ENCODE data around the gene NOS3.

The NOS3 gene

DNA sequence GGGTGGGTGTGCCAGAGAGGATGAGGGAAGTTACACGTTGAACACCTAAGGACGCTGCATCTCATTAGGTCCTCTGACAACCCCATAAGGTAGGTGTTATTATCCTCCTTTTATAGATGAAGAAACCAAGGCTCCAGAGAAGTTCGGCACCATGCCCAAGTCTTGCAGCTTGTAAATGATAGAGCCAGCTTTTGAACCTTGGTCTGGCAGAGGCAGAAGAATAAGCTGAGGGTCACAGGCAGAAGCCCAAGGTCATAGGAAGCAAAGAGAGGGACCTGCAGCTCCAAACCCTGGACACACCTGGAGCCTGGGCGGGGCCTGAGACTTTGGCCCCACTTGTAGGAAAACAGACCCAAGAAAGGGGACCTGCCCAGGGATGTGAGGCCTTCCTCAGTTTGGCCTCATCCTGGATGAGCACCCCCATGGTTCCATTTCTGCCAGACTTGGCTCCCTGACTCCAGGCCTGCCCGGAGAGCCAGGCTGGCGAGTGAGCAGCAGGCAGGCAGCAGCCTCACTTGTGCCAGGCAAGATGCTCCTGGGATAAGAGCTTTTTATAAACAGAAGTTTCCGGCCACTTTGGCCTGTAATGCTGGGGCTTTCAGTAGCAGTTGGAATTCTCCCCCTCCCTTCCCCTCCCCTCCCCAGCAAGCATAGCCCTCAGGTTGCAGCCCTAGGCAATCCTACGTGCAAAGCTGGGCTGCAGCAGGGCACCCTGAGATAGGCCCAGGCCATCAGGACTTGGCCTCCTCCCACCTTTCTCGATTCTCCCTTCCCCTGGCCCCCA lies 15.1 kb upstream of the NOS3 start:
- peak overlapping the region; percentile 58 for H3K4me3 ChIP-seq (ENCODE audit: low read depth, low read length)

DNA sequence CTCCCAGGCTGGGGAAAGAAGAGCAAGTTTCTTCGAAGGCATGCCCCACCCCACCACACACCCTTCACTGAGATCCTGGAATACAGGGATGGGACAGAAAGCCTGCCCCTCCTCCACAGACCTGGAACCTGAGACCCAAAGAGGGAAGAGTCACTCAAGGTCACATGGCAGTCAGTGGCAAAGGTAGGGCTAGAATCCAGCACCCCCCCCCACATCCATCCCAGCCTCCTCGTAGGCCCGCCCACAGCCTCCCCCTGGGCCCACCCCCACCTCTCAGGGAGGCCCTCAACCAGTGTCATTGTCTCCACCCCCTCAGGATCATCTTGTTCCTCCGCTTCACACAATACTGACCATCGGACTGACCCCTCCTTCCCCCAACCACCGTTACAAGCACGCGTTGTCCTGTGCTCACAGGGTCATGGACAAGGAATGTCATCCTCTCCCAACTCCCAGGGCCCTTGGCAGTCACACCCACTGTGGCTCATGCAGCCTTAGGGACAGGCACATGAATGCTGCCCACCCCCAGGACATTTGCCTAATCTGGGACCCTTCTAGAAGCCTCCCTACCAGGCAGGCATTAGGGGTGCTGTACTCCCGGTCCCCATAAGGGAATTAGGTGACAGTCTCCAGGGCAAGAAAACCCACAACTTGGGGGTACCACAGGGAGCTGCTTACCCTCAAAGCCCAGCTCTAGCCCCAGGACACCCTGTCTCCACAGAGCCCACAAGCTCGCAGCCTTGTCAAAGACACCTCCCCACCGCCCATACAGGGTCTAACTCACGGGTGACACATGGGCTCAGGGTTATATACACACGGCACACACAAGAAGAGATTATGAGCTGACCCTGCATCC lies 14.1 kb upstream of the NOS3 start:
- H3K4me3 ChIP-seq (ENCODE audit: low read depth, low read length), result no peak overlapping the region; the same call in 1 of the 2 replicates
- TF ChIP-seq, protein P1, sequence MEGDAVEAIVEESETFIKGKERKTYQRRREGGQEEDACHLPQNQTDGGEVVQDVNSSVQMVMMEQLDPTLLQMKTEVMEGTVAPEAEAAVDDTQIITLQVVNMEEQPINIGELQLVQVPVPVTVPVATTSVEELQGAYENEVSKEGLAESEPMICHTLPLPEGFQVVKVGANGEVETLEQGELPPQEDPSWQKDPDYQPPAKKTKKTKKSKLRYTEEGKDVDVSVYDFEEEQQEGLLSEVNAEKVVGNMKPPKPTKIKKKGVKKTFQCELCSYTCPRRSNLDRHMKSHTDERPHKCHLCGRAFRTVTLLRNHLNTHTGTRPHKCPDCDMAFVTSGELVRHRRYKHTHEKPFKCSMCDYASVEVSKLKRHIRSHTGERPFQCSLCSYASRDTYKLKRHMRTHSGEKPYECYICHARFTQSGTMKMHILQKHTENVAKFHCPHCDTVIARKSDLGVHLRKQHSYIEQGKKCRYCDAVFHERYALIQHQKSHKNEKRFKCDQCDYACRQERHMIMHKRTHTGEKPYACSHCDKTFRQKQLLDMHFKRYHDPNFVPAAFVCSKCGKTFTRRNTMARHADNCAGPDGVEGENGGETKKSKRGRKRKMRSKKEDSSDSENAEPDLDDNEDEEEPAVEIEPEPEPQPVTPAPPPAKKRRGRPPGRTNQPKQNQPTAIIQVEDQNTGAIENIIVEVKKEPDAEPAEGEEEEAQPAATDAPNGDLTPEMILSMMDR (IDR thresholded peaks at IDR 0.05; ENCODE audit: control insufficient read depth, extremely low read depth, insufficient read depth), result no peak
- DNase-seq (ENCODE audit: low read depth), result no peak

More for the DNA sequence above, 15.1 kb upstream of the NOS3 start:
- TF ChIP-seq, protein P1 (IDR thresholded peaks at IDR 0.05; ENCODE audit: control insufficient read depth, extremely low read depth, insufficient read depth), result no peak
- no peak for DNase-seq (ENCODE audit: low read depth)

DNA sequence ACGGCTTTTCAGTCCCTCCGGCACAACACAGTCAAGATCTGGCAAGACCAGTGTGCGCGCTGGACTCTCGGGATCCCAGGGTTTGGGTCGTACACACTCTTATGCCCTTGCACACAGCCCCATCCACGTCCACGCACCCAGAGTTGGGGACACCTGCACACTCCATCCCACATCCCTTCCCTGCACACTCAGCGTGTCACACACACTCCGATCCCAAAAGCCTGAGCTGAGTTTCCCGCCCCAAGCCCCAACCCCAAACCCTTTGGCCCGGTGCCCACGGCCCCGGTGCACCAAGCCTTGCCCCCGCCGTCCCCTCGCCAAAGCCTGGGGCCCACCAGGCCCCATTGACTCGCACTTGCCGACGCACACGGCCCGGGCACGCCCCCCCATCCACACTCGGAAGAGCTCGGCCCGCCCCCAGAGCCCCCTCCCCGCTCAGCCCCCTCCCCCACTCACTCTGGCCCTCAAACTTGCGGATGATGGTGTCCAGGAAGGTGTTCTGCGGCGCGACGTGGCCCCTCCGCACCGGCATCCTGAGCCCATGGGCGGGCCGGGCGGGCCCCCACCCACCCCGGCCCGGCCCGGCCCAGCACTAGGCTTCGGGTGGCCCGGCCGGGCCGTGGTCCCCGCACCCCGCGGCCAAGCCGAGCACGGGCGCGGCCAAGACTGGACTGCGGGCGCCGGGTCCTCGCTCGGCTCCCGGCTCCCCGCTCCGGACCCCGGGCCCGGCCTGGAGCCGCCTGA lies 13.3 kb upstream of the NOS3 start:
- DNase-seq (ENCODE audit: low read depth), result no peak

DNA sequence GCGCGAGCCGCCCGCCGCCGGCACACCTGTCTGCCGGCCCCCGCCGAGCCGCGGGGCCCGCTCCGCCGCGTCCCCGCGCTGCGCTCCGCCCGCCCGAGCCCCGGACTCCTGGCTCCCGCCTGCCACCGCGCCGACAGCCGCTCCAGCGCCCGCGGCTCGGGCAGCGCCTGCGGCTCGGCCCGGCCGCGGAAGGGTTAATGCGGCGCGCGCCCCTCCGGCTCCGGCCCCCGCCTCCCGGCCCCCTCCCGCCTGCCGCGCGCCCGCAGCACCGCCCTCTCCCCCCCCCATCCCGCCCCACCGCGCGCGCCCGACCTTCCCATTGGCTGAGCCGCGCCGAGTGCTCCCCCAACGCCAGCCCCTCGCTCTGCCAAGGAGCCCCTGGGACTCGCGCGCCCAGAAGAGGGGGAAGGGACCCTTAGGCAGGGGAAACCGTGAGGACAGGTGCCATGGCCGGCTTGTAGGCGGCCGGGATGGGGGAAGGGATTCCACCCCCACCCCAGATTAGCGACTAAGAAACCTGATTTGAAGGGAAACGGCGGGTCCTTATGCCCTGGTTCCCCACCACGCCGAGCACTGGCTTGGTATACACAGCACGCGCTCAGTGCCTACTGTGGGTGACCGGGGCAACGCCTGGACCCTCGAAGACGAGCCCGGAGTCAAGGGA lies 12.6 kb upstream of the NOS3 start, which contains the start of gene KCNH2:
KCNH2 (minus strand) TSS at position 196 of the 664 bp plus-strand sequence. CDS start 408 bp downstream, outside the sequence.
- TF ChIP-seq, protein P1 (IDR thresholded peaks at IDR 0.05; ENCODE audit: control insufficient read depth, extremely low read depth, insufficient read depth), result no peak
- H3K4me3 ChIP-seq (ENCODE audit: low read depth, low read length), result peak within 1 kb of the TSS; percentile 43
- no peak for DNase-seq (ENCODE audit: low read depth)

More for the DNA sequence above, 13.3 kb upstream of the NOS3 start:
- peak overlapping the region; percentile 30 for H3K4me3 ChIP-seq (ENCODE audit: low read depth, low read length)
- TF ChIP-seq, protein P1 (IDR thresholded peaks at IDR 0.05; ENCODE audit: control insufficient read depth, extremely low read depth, insufficient read depth), result no peak

DNA sequence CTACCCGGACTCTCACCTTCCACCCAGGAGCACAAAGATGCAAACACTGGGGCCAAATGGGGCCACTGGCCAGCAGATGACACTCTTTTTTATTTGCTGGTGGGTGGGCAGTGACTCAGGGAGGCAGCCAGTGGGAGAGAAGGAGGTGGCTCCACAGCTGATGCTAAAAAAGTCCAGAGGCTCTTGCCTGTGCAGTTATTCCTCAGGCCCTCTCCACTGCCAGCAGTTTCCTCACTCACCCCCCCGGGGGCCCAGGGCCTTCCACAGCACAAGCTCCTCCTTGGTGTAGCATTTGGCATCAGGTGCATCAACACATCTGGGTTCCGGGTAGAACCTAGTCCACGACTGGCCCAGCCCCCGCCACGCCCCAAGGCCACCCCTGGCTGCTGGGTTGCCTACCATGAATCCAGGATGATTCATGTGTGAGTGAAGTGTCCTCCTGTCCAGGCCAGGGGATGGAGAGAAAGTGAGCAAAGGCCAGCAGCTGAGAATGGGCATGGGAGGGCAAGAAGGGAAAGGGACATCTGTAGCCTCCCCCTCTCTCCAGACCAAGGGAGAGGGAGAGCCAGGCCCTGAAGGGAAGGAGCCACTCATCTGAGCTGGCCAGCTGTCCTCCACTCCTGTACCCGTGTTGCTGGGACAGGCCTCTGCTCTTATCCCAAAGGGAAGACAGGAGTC lies 11.0 kb upstream of the NOS3 start:
- TF ChIP-seq, protein P1 (IDR thresholded peaks at IDR 0.05; ENCODE audit: control insufficient read depth, extremely low read depth, insufficient read depth), result no peak
- DNase-seq (ENCODE audit: low read depth), result no peak
- no peak overlapping the region for H3K4me3 ChIP-seq (ENCODE audit: low read depth, low read length)
